Measurements from ENCODE around the gene CHST11. TPM values are rescaled to one million over a fixed set of nuclear protein-coding genes. Genes with fewer than 3 reads are reported as not detected.

CHST11 gene
- total and polyA plus RNA-seq, 10 of the 15 experiments (the other 5 are each of a cell fraction or from before 2014, with no cell fraction given) = 1.9 to 38.1 (median 17.2) TPM

DNA sequence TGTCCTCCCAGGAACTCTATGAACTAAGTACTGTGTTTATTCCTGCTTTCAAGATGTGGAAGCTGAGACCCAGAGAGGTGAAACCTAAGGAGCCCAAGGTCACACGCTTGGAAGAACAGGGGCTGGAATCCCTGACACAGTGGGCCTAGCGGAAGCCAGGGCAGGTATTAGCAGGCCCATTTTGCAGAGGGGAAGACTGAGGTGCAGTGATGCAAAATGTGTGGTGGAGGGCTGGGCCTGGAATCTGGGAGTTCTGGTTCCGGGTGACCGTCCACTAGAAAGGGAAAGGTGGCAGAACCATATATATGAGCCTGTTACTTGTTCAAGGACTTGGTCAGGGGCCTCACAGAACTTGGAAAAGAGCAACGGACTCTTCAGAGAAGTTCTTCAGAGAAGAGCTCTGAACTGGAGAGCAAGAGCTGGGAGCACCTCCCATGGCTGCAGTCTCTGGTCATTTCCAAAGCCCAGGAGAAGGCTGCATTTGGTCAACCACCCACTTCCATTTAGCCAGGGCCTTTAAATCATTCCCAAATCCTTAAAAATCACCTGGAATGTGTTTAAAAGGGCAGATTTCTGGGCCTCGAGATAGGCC is 119.5 kb downstream of the CHST11 start (continued):
- TF ChIP-seq, protein P1, sequence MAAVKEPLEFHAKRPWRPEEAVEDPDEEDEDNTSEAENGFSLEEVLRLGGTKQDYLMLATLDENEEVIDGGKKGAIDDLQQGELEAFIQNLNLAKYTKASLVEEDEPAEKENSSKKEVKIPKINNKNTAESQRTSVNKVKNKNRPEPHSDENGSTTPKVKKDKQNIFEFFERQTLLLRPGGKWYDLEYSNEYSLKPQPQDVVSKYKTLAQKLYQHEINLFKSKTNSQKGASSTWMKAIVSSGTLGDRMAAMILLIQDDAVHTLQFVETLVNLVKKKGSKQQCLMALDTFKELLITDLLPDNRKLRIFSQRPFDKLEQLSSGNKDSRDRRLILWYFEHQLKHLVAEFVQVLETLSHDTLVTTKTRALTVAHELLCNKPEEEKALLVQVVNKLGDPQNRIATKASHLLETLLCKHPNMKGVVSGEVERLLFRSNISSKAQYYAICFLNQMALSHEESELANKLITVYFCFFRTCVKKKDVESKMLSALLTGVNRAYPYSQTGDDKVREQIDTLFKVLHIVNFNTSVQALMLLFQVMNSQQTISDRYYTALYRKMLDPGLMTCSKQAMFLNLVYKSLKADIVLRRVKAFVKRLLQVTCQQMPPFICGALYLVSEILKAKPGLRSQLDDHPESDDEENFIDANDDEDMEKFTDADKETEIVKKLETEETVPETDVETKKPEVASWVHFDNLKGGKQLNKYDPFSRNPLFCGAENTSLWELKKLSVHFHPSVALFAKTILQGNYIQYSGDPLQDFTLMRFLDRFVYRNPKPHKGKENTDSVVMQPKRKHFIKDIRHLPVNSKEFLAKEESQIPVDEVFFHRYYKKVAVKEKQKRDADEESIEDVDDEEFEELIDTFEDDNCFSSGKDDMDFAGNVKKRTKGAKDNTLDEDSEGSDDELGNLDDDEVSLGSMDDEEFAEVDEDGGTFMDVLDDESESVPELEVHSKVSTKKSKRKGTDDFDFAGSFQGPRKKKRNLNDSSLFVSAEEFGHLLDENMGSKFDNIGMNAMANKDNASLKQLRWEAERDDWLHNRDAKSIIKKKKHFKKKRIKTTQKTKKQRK (IDR thresholded peaks at IDR 0.05; ENCODE audit: low read depth, low read length) = no peak
- TF ChIP-seq, protein P2, sequence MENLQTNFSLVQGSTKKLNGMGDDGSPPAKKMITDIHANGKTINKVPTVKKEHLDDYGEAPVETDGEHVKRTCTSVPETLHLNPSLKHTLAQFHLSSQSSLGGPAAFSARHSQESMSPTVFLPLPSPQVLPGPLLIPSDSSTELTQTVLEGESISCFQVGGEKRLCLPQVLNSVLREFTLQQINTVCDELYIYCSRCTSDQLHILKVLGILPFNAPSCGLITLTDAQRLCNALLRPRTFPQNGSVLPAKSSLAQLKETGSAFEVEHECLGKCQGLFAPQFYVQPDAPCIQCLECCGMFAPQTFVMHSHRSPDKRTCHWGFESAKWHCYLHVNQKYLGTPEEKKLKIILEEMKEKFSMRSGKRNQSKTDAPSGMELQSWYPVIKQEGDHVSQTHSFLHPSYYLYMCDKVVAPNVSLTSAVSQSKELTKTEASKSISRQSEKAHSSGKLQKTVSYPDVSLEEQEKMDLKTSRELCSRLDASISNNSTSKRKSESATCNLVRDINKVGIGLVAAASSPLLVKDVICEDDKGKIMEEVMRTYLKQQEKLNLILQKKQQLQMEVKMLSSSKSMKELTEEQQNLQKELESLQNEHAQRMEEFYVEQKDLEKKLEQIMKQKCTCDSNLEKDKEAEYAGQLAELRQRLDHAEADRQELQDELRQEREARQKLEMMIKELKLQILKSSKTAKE (IDR thresholded peaks at IDR 0.05; ENCODE audit: low read depth, poor library complexity, severe bottlenecking) = no peak
- TF ChIP-seq RUNX3 (IDR thresholded peaks at IDR 0.05; ENCODE audit: low read length) (no peak), BCL11A (IDR thresholded peaks at IDR 0.05; ENCODE audit: low read depth, low read length) (no peak), CHD2 (IDR thresholded peaks at IDR 0.05; ENCODE audit: borderline replicate concordance, low read depth, low read length) (no peak), YBX1 (IDR thresholded peaks at IDR 0.05) (no peak), SPI1 (IDR thresholded peaks at IDR 0.05; ENCODE audit: borderline replicate concordance, insufficient read depth, low read depth, low read length) (no peak), GATAD2B (conservative IDR thresholded peaks at IDR 0.05; ENCODE audit: low read depth) (no peak)
